Caco-2 (cell line): ENCODE data around the gene CDHR1. TPM values are rescaled to one million over a fixed set of nuclear protein-coding genes. Genes with fewer than 3 reads are reported as not detected.
"Not testable (repeated sequence)": the region's sequence is repeated elsewhere in the genome, so short reads cannot be mapped to it uniquely, and the experiment has no call there.

Experiments used
- BruUV-seq: library from RNA; stranded (reverse); fragments of 400-500 nt; replicated peaks from 2 replicates; lab custom pipeline; 2021; lab: Mats Ljungman, UMichigan
- CTCF ChIA-PET: fragments of 300-600 bp; sonication (Branson Sonifier 250); formaldehyde crosslinking; loops from one replicate; lab custom pipeline; 2022; ENCODE audit warnings: antibody characterized with exemption; lab: Charles Lee
- POLR2A ChIA-PET: fragments of 300-600 bp; sonication (Branson Sonifier 250); formaldehyde crosslinking; loops from one replicate; lab custom pipeline; 2022; ENCODE audit warnings: antibody characterized with exemption; lab: Charles Lee
- DNase-seq, 2 experiments: peaks; one replicate each; pipeline versions ENCODE4 v3.0.0 to v3.0.0-alpha.2; 2020 to 2022
- H3K27me3 ChIP-seq: replicated peaks from 2 replicates; pipeline ENCODE4 v1.6.0; 2011; ENCODE audit warnings: low read length; ENCODE audit not compliant: control insufficient read depth, insufficient read depth
- H3K36me3 ChIP-seq: 2 replicates; pipeline ENCODE4 v1.5.1; 2011; ENCODE audit warnings: low read length; ENCODE audit not compliant: control insufficient read depth, insufficient read depth
- H3K4me1 ChIP-seq: fragments of 250-450 bp; sonication (Bioruptor Pico); 2 replicates; pipeline ENCODE4 v1.5.1; 2020; ENCODE audit warnings: mild to moderate bottlenecking
- H3K4me3 ChIP-seq: 2 replicates; pipeline ENCODE4 v1.5.1; 2011; ENCODE audit warnings: low read depth, mild to moderate bottlenecking, control low read depth, low read length
- H3K9me3 ChIP-seq: fragments of 250-450 bp; sonication (Bioruptor Pico); 2 replicates; pipeline ENCODE4 v1.5.1; 2020; ENCODE audit warnings: mild to moderate bottlenecking, moderate library complexity
- H3K27ac Mint-ChIP-seq: one replicate; pipeline ENCODE4 v1.8.0; 2022; ENCODE audit warnings: mixed read lengths; ENCODE audit not compliant: unreplicated experiment
- H3K27me3 Mint-ChIP-seq: one replicate; pipeline ENCODE4 v1.8.0; 2022; ENCODE audit warnings: mixed read lengths; ENCODE audit not compliant: insufficient read depth, unreplicated experiment
- H3K36me3 Mint-ChIP-seq: one replicate; pipeline ENCODE4 v1.8.0; 2022; ENCODE audit warnings: mild to moderate bottlenecking, mixed read lengths; ENCODE audit not compliant: insufficient read depth, unreplicated experiment
- H3K4me1 Mint-ChIP-seq: one replicate; pipeline ENCODE4 v1.8.0; 2022; ENCODE audit warnings: low read depth, mixed read lengths; ENCODE audit not compliant: unreplicated experiment
- H3K4me3 Mint-ChIP-seq: one replicate; pipeline ENCODE4 v1.8.0; 2022; ENCODE audit warnings: mild to moderate bottlenecking, moderate library complexity, mixed read lengths; ENCODE audit not compliant: unreplicated experiment
- H3K9me3 Mint-ChIP-seq: one replicate; pipeline ENCODE4 v1.8.0; 2022; ENCODE audit warnings: mixed read lengths; ENCODE audit not compliant: unreplicated experiment
- CTCF ChIP-seq, 2 experiments: fragments of 200-600 bp in 1 of 2; IDR thresholded peaks; 1 replicate in 1 of 2; 2 replicates in 1 of 2; pipeline versions ENCODE4 v1.5.1 to v1.8.0; 2011 to 2022; ENCODE audit warnings: antibody characterized with exemption in 1 of 2, control low read depth in 1 of 2, inconsistent platforms in 1 of 2, low read depth in 1 of 2, low read length in 1 of 2, mild to moderate bottlenecking in 1 of 2, moderate library complexity in 1 of 2; ENCODE audit not compliant: insufficient read depth in 1 of 2, severe bottlenecking in 1 of 2, unreplicated experiment in 1 of 2
- intact Hi-C: fragments of 100-400 bp; cut with micrococcal nuclease; formaldehyde crosslinking; loops from one replicate; pipeline ENCODE4 v1.10.0; 2022; ENCODE audit not compliant: unreplicated experiment
- total RNA-seq: library from RNA; stranded (reverse); gene quantifications from 2 replicates; pipeline ENCODE4 v1.2.3, GENCODE V29; 2022

The CDHR1 gene
- total RNA-seq, 1 experiment from 2014 or later: not detected

GRCh38 chr10:84163996-84164395, 30.3 kb upstream of the CDHR1 start:
- no TSS peak for BruUV-seq
- Mint-ChIP-seq H3K36me3 (no peaks in the 10 kb centered on the region), H3K9me3 (no peaks in the 10 kb centered on the region), H3K27ac (no peak overlapping the region), H3K4me3 (no peak overlapping the region), H3K27me3 (peaks cover 2% of the 10 kb centered on the region), H3K4me1 (no peaks in the 10 kb centered on the region)
- H3K4me1 ChIP-seq: no peaks in the 10 kb centered on the region
- no peak overlapping the region for H3K4me3 ChIP-seq
- DNase-seq: no peak
- POLR2A ChIA-PET: no interaction called here
- CTCF ChIA-PET: no interaction called here
- TF ChIP-seq CTCF (IDR thresholded peaks at IDR 0.05; ENCODE audit: insufficient read depth in 1 of 2, low read depth in 1 of 2, low read length in 1 of 2, severe bottlenecking in 1 of 2, unreplicated experiment in 1 of 2): no peak
- no peaks in the 10 kb centered on the region for H3K9me3 ChIP-seq
- no peaks in the 10 kb centered on the region for H3K27me3 ChIP-seq
- no peaks in the 10 kb centered on the region for H3K36me3 ChIP-seq
- intact Hi-C loops: no loop called here

GRCh38 chr10:84164442-84164841, 29.9 kb upstream of the CDHR1 start:
- BruUV-seq: no TSS peak
- Histone ChIP-seq H3K4me3 (no peak overlapping the region), H3K36me3 (no peaks in the 10 kb centered on the region), H3K4me1 (no peaks in the 10 kb centered on the region), H3K27me3 (no peaks in the 10 kb centered on the region), H3K9me3 (no peaks in the 10 kb centered on the region)
- Mint-ChIP-seq H3K4me3 (no peak overlapping the region), H3K36me3 (no peaks in the 10 kb centered on the region), H3K4me1 (no peaks in the 10 kb centered on the region), H3K27me3 (peaks cover 2% of the 10 kb centered on the region), H3K9me3 (no peaks in the 10 kb centered on the region), H3K27ac (no peak overlapping the region)
- intact Hi-C loops: no loop called here
- ChIA-PET CTCF (no interaction called here), POLR2A (no interaction called here)
- no peak for DNase-seq
- TF ChIP-seq CTCF (IDR thresholded peaks at IDR 0.05; ENCODE audit: insufficient read depth in 1 of 2, low read depth in 1 of 2, low read length in 1 of 2, severe bottlenecking in 1 of 2, unreplicated experiment in 1 of 2): no peak

- H3K4me3 ChIP-seq: no peak overlapping the region
- no peaks in the 10 kb centered on the region for H3K9me3 ChIP-seq
- ChIA-PET POLR2A (no interaction called here), CTCF (no interaction called here)
- intact Hi-C loops: no loop called here
- H3K36me3 Mint-ChIP-seq: no peaks in the 10 kb centered on the region
- no peaks in the 10 kb centered on the region for H3K4me1 ChIP-seq
- no peaks in the 10 kb centered on the region for H3K9me3 Mint-ChIP-seq
- DNase-seq: no peak
- TF ChIP-seq CTCF (IDR thresholded peaks at IDR 0.05; ENCODE audit: insufficient read depth in 1 of 2, low read depth in 1 of 2, low read length in 1 of 2, severe bottlenecking in 1 of 2, unreplicated experiment in 1 of 2): no peak
- H3K4me3 Mint-ChIP-seq: no peak overlapping the region
- H3K27me3 ChIP-seq: no peaks in the 10 kb centered on the region
- H3K36me3 ChIP-seq: no peaks in the 10 kb centered on the region
- H3K4me1 Mint-ChIP-seq: no peaks in the 10 kb centered on the region
- no TSS peak for BruUV-seq
- H3K27me3 Mint-ChIP-seq: peaks cover 6% of the 10 kb centered on the region
- H3K27ac Mint-ChIP-seq: no peak overlapping the region
Measured at GRCh38 chr10:84166620-84167288, 27.6 kb upstream of the CDHR1 start.

GRCh38 chr10:84167289-84167653, 27.1 kb upstream of the CDHR1 start:
- H3K9me3 Mint-ChIP-seq, H3K27ac Mint-ChIP-seq, POLR2A ChIA-PET, intact Hi-C loops, DNase-seq, H3K4me3 ChIP-seq, CTCF ChIA-PET, H3K27me3 ChIP-seq, H3K27me3 Mint-ChIP-seq, H3K4me3 Mint-ChIP-seq, H3K9me3 ChIP-seq, H3K36me3 Mint-ChIP-seq, H3K36me3 ChIP-seq, BruUV-seq, H3K4me1 ChIP-seq, H3K4me1 Mint-ChIP-seq: not testable (repeated sequence)

GRCh38 chr10:84168382-84168781, 26.0 kb upstream of the CDHR1 start:
- DNase-seq, intact Hi-C loops, POLR2A ChIA-PET, H3K4me1 Mint-ChIP-seq, H3K27ac Mint-ChIP-seq, H3K4me1 ChIP-seq, H3K9me3 ChIP-seq, H3K9me3 Mint-ChIP-seq, BruUV-seq, H3K4me3 ChIP-seq, H3K36me3 ChIP-seq, H3K27me3 Mint-ChIP-seq, H3K27me3 ChIP-seq, CTCF ChIA-PET, H3K36me3 Mint-ChIP-seq, H3K4me3 Mint-ChIP-seq: not testable (repeated sequence)
